Activated naive CD8-positive, alpha-beta T cell (primary cell): Measurements from ENCODE around the gene OR52B6.
"Not testable (repeated sequence)": the region's sequence is repeated elsewhere in the genome, so short reads cannot be mapped to it uniquely, and the experiment has no call there.

ENCODE experiments used
- H3K27ac Mint-ChIP-seq: one replicate; pipeline ENCODE4 v1.8.0; 2021; ENCODE audit warnings: mixed read lengths
- H3K27me3 Mint-ChIP-seq: one replicate; pipeline ENCODE4 v1.8.0; 2021; ENCODE audit warnings: mixed read lengths
- H3K36me3 Mint-ChIP-seq: one replicate; pipeline ENCODE4 v1.8.0; 2021; ENCODE audit warnings: mixed read lengths
- H3K4me1 Mint-ChIP-seq: one replicate; pipeline ENCODE4 v1.8.0; 2021; ENCODE audit warnings: low read depth, mixed read lengths
- H3K4me3 Mint-ChIP-seq: one replicate; pipeline ENCODE4 v1.8.0; 2021; ENCODE audit warnings: mild to moderate bottlenecking, mixed read lengths
- H3K9me3 Mint-ChIP-seq: one replicate; pipeline ENCODE4 v1.8.0; 2021; ENCODE audit warnings: low read depth, mixed read lengths

The OR52B6 gene

GRCh38 chr11:5575152-5575551 is 5.5 kb upstream of the OR52B6 start:
- no peaks in the 10 kb centered on the region for H3K9me3 Mint-ChIP-seq
- no peak overlapping the region for H3K27ac Mint-ChIP-seq
- H3K4me1 Mint-ChIP-seq: no peaks in the 10 kb centered on the region
- H3K36me3 Mint-ChIP-seq: peaks cover 3% of the 10 kb centered on the region
- H3K4me3 Mint-ChIP-seq: no peak overlapping the region
- no peaks in the 10 kb centered on the region for H3K27me3 Mint-ChIP-seq

GRCh38 chr11:5577101-5577500 is 3.6 kb upstream of the OR52B6 start:
- no peak overlapping the region for H3K27ac Mint-ChIP-seq
- H3K4me1 Mint-ChIP-seq: no peaks in the 10 kb centered on the region
- no peaks in the 10 kb centered on the region for H3K27me3 Mint-ChIP-seq
- H3K9me3 Mint-ChIP-seq: no peaks in the 10 kb centered on the region
- no peak overlapping the region for H3K4me3 Mint-ChIP-seq
- H3K36me3 Mint-ChIP-seq: no peaks in the 10 kb centered on the region

- H3K27me3 Mint-ChIP-seq: peaks cover 2% of the 10 kb centered on the region
- H3K4me1 Mint-ChIP-seq: no peaks in the 10 kb centered on the region
- peaks cover 4% of the 10 kb centered on the region for H3K9me3 Mint-ChIP-seq
- no peak overlapping the region for H3K27ac Mint-ChIP-seq
- H3K36me3 Mint-ChIP-seq: peaks cover 3% of the 10 kb centered on the region
- H3K4me3 Mint-ChIP-seq: no peak overlapping the region
Observed at GRCh38 chr11:5581014-5581413, 337 bp downstream of the OR52B6 start.

GRCh38 chr11:5584458-5584857 is 3.8 kb downstream of the OR52B6 start:
- not testable (repeated sequence) for H3K27me3 Mint-ChIP-seq, H3K27ac Mint-ChIP-seq, H3K36me3 Mint-ChIP-seq, H3K4me3 Mint-ChIP-seq, H3K9me3 Mint-ChIP-seq, H3K4me1 Mint-ChIP-seq

- not testable (repeated sequence) for H3K4me1 Mint-ChIP-seq, H3K27me3 Mint-ChIP-seq, H3K36me3 Mint-ChIP-seq, H3K9me3 Mint-ChIP-seq, H3K4me3 Mint-ChIP-seq, H3K27ac Mint-ChIP-seq
Observed at GRCh38 chr11:5589906-5590305, 9.2 kb downstream of the OR52B6 start.

- Mint-ChIP-seq H3K9me3 (no peaks in the 10 kb centered on the region), H3K36me3 (peaks cover 5% of the 10 kb centered on the region), H3K27me3 (peaks cover 1% of the 10 kb centered on the region), H3K4me1 (peaks cover 4% of the 10 kb centered on the region), H3K27ac (no peak overlapping the region), H3K4me3 (no peak overlapping the region)
Observed at GRCh38 chr11:5591613-5592012, 10.9 kb downstream of the OR52B6 start.

GRCh38 chr11:5592615-5593014 is 11.9 kb downstream of the OR52B6 start:
- peaks cover 8% of the 10 kb centered on the region for H3K4me1 Mint-ChIP-seq
- no peak overlapping the region for H3K4me3 Mint-ChIP-seq
- no peak overlapping the region for H3K27ac Mint-ChIP-seq
- H3K9me3 Mint-ChIP-seq: no peaks in the 10 kb centered on the region
- H3K27me3 Mint-ChIP-seq: peaks cover 5% of the 10 kb centered on the region
- H3K36me3 Mint-ChIP-seq: peaks cover 5% of the 10 kb centered on the region

- Mint-ChIP-seq H3K4me3 (no peak overlapping the region), H3K4me1 (peaks cover 8% of the 10 kb centered on the region), H3K27me3 (peaks cover 5% of the 10 kb centered on the region), H3K27ac (no peak overlapping the region), H3K9me3 (no peaks in the 10 kb centered on the region), H3K36me3 (peaks cover 5% of the 10 kb centered on the region)
Observed at GRCh38 chr11:5593146-5593545, 12.5 kb downstream of the OR52B6 start.

- Mint-ChIP-seq H3K4me1 (peaks cover 8% of the 10 kb centered on the region), H3K4me3 (peak within 1 kb of the TSS; percentile 86), H3K9me3 (no peaks in the 10 kb centered on the region), H3K27me3 (peaks cover 5% of the 10 kb centered on the region), H3K36me3 (no peaks in the 10 kb centered on the region), H3K27ac (no peak within 1 kb of the TSS)
Observed at GRCh38 chr11:5596607-5597201, 16.0 kb downstream of the OR52B6 start, which contains the start of gene TRIM6. TSS of gene TRIM6 (plus strand) at chr11:5596637. CDS start at chr11:5596898, 261 bp downstream.

GRCh38 chr11:5597953-5598352 is 17.3 kb downstream of the OR52B6 start:
- no peaks in the 10 kb centered on the region for H3K9me3 Mint-ChIP-seq
- peaks cover 5% of the 10 kb centered on the region for H3K27me3 Mint-ChIP-seq
- H3K27ac Mint-ChIP-seq: no peak overlapping the region
- peaks cover 8% of the 10 kb centered on the region for H3K4me1 Mint-ChIP-seq
- H3K36me3 Mint-ChIP-seq: no peaks in the 10 kb centered on the region
- H3K4me3 Mint-ChIP-seq: no peak overlapping the region

- no peak overlapping the region for H3K4me3 Mint-ChIP-seq
- H3K4me1 Mint-ChIP-seq: peaks cover 8% of the 10 kb centered on the region
- H3K9me3 Mint-ChIP-seq: no peaks in the 10 kb centered on the region
- peaks cover 5% of the 10 kb centered on the region for H3K27me3 Mint-ChIP-seq
- H3K27ac Mint-ChIP-seq: no peak overlapping the region
- H3K36me3 Mint-ChIP-seq: no peaks in the 10 kb centered on the region
Observed at GRCh38 chr11:5600374-5600851, 19.7 kb downstream of the OR52B6 start.

- not testable (repeated sequence) for H3K27ac Mint-ChIP-seq
Observed at GRCh38 chr11:5602791-5603190, 22.1 kb downstream of the OR52B6 start.

GRCh38 chr11:5603326-5603725 is 22.6 kb downstream of the OR52B6 start:
- Mint-ChIP-seq H3K4me3 (no peak overlapping the region), H3K4me1 (no peaks in the 10 kb centered on the region), H3K27ac (no peak overlapping the region), H3K9me3 (no peaks in the 10 kb centered on the region), H3K36me3 (no peaks in the 10 kb centered on the region), H3K27me3 (no peaks in the 10 kb centered on the region)

More at GRCh38 chr11:5602791-5603190, 22.1 kb downstream of the OR52B6 start:
- not testable (repeated sequence) for H3K4me3 Mint-ChIP-seq, H3K36me3 Mint-ChIP-seq, H3K9me3 Mint-ChIP-seq, H3K4me1 Mint-ChIP-seq, H3K27me3 Mint-ChIP-seq

GRCh38 chr11:5604896-5605295 is 24.2 kb downstream of the OR52B6 start:
- no peaks in the 10 kb centered on the region for H3K4me1 Mint-ChIP-seq
- no peak overlapping the region for H3K27ac Mint-ChIP-seq
- no peaks in the 10 kb centered on the region for H3K9me3 Mint-ChIP-seq
- no peak overlapping the region for H3K4me3 Mint-ChIP-seq
- no peaks in the 10 kb centered on the region for H3K36me3 Mint-ChIP-seq
- H3K27me3 Mint-ChIP-seq: no peaks in the 10 kb centered on the region

- Mint-ChIP-seq H3K27ac (no peak overlapping the region), H3K4me3 (no peak overlapping the region), H3K9me3 (no peaks in the 10 kb centered on the region), H3K36me3 (no peaks in the 10 kb centered on the region), H3K27me3 (no peaks in the 10 kb centered on the region), H3K4me1 (no peaks in the 10 kb centered on the region)
Observed at GRCh38 chr11:5605849-5606248, 25.2 kb downstream of the OR52B6 start.

GRCh38 chr11:5608808-5609207 is 28.1 kb downstream of the OR52B6 start:
- Mint-ChIP-seq H3K9me3 (no peaks in the 10 kb centered on the region), H3K4me3 (no peak overlapping the region), H3K4me1 (no peaks in the 10 kb centered on the region), H3K27ac (no peak overlapping the region), H3K27me3 (no peaks in the 10 kb centered on the region), H3K36me3 (no peaks in the 10 kb centered on the region)
